ENCODE measurements around the gene ST6GALNAC3. TPM values are rescaled to one million over a fixed set of nuclear protein-coding genes. Genes with fewer than 3 reads are reported as not detected.
A peak's percentile ranks its signal among the peaks of the same experiment; 100 is the strongest.

The ST6GALNAC3 gene
- total RNA-seq, 1 donor from 2014 or later = 62.3 TPM

DNA sequence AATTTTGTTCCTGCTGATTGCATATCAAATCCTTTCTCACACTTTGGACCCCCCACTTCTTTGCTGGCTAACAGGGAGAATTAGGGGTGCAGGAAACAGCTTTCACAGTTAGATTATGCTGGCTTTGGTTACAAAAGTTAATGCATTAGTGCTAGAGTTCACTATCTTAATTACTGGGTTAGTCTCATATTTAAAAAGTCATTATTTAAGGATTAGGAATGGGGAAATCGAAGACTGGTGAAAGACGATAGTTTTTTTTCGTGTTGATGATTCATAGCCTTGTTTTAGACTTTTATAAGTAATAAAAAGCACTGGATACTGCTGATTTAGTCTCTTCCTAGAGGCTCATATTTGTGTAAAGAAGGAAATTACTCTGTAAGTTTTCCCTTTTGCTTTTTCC lies 11.6 kb downstream of the ST6GALNAC3 start:
- Mint-ChIP-seq H3K4me1 (peaks cover 80% of the 10 kb centered on the region), H3K27ac (peak overlapping the region; percentile 85), H3K27me3 (ENCODE audit: low read depth) (no peaks in the 10 kb centered on the region)

GRCh38 chr1:76086597-76086996 lies 12.1 kb downstream of the ST6GALNAC3 start:
- no peaks in the 10 kb centered on the region for H3K27me3 Mint-ChIP-seq (ENCODE audit: low read depth)
- no peaks in the 10 kb centered on the region for H3K36me3 Mint-ChIP-seq

More for the DNA sequence above, 11.6 kb downstream of the ST6GALNAC3 start:
- H3K9me3 Mint-ChIP-seq = no peaks in the 10 kb centered on the region
- DNase-seq (ENCODE audit: low spot score in 2 of 2, unreplicated experiment in 2 of 2) = no peak
- H3K4me3 Mint-ChIP-seq = no peak overlapping the region
- H3K36me3 Mint-ChIP-seq = no peaks in the 10 kb centered on the region
- no peak for TF ChIP-seq CTCF (IDR thresholded peaks at IDR 0.05; ENCODE audit: unreplicated experiment)

DNA sequence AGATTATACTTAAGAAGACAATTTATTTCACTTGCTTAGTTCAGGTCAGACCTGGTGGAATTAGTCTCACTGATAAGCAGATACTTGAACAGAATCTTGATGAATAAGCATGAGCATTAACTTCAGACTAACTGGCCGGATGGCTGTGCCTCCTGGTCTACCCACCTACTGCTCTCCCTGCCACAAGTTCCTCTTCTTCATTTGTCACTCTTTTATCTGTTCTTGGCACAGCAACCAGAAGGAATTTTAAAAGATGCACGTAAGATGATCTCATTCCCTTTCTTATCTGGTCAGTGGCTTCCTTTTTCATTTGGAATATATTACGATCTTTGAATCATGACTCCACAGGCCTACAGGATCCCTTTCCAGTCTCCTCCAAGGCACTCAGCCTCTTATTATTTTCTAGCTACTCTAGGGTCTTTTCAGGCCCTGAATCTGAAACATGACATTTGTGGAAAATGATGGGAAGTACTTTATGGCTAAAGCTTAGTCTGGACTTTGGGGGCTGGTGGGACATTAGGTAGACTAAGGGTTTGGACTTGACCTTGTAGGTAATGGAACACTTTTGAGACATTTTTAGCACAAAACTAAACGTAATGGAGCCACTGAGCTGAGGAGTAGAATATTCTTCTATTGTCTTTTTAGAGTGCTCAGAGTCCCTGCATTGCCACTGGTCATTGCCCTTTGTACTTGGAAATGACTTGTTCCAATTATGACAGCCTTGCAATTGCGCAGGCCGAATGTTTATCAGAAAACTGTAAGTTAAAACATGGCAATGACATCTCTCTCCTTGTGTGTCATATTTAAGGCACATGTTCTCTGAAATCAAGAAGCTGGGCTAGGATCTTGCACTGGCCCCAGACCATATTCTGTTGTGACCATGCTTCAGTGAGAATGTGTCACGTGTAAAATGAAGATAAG lies 16.0 kb downstream of the ST6GALNAC3 start:
- Mint-ChIP-seq H3K36me3 (no peaks in the 10 kb centered on the region), H3K4me1 (peaks cover 71% of the 10 kb centered on the region), H3K27ac (peak overlapping the region; percentile 86), H3K27me3 (ENCODE audit: low read depth) (no peaks in the 10 kb centered on the region), H3K9me3 (no peaks in the 10 kb centered on the region), H3K4me3 (peak overlapping the region; percentile 3)
- no peak for DNase-seq (ENCODE audit: low spot score in 2 of 2, unreplicated experiment in 2 of 2)
- TF ChIP-seq CTCF (IDR thresholded peaks at IDR 0.05; ENCODE audit: unreplicated experiment) = no peak

More at GRCh38 chr1:76086597-76086996, 12.1 kb downstream of the ST6GALNAC3 start:
- no peaks in the 10 kb centered on the region for H3K9me3 Mint-ChIP-seq
- H3K4me1 Mint-ChIP-seq = peaks cover 77% of the 10 kb centered on the region
- TF ChIP-seq CTCF (IDR thresholded peaks at IDR 0.05; ENCODE audit: unreplicated experiment) = no peak
- H3K27ac Mint-ChIP-seq = peak overlapping the region; percentile 85
- no peak for DNase-seq (ENCODE audit: low spot score in 2 of 2, unreplicated experiment in 2 of 2)
- H3K4me3 Mint-ChIP-seq = no peak overlapping the region

GRCh38 chr1:76092812-76093211 lies 18.3 kb downstream of the ST6GALNAC3 start:
- H3K4me1 Mint-ChIP-seq = peaks cover 62% of the 10 kb centered on the region
- peak overlapping the region; percentile 66 for H3K27ac Mint-ChIP-seq
- H3K36me3 Mint-ChIP-seq = no peaks in the 10 kb centered on the region
- no peak overlapping the region for H3K4me3 Mint-ChIP-seq
- H3K9me3 Mint-ChIP-seq = peaks cover 3% of the 10 kb centered on the region
- no peaks in the 10 kb centered on the region for H3K27me3 Mint-ChIP-seq (ENCODE audit: low read depth)
- TF ChIP-seq CTCF (IDR thresholded peaks at IDR 0.05; ENCODE audit: unreplicated experiment) = no peak
- no peak for DNase-seq (ENCODE audit: low spot score in 2 of 2, unreplicated experiment in 2 of 2)

GRCh38 chr1:76093522-76094312 lies 19.2 kb downstream of the ST6GALNAC3 start:
- no peaks in the 10 kb centered on the region for H3K36me3 Mint-ChIP-seq
- H3K9me3 Mint-ChIP-seq = peaks cover 3% of the 10 kb centered on the region
- no peak for TF ChIP-seq CTCF (IDR thresholded peaks at IDR 0.05; ENCODE audit: unreplicated experiment)
- no peaks in the 10 kb centered on the region for H3K27me3 Mint-ChIP-seq (ENCODE audit: low read depth)
- H3K4me1 Mint-ChIP-seq = peaks cover 53% of the 10 kb centered on the region
- peak overlapping the region; percentile 66 for H3K27ac Mint-ChIP-seq
- no peak overlapping the region for H3K4me3 Mint-ChIP-seq
- no peak for DNase-seq (ENCODE audit: low spot score in 2 of 2, unreplicated experiment in 2 of 2)

Measured in mesothelial cell of epicardium (in vitro differentiated cells).